T47D (cell line): ENCODE measurements around the gene ENDOD1.

ENCODE experiments used
- DNase-seq, 2 experiments: peaks; one replicate each; pipeline versions ENCODE4 v3.0.0 to v3.0.0-alpha.2; 2011 to 2012; ENCODE audit warnings: low read depth in 1 of 2, low spot score in 1 of 2
- JUND ChIP-seq: IDR thresholded peaks from 2 replicates; pipeline ENCODE4 v1.6.1; 2012; ENCODE audit warnings: low read depth
- in situ Hi-C: cut with HindIII; loops from 2 replicates; pipeline ENCODE4 v1.10.0; 2016; ENCODE audit warnings: low sequenced_read_pairs, low pct_unique_long_range_greater_than_20kb

Gene ENDOD1

DNA sequence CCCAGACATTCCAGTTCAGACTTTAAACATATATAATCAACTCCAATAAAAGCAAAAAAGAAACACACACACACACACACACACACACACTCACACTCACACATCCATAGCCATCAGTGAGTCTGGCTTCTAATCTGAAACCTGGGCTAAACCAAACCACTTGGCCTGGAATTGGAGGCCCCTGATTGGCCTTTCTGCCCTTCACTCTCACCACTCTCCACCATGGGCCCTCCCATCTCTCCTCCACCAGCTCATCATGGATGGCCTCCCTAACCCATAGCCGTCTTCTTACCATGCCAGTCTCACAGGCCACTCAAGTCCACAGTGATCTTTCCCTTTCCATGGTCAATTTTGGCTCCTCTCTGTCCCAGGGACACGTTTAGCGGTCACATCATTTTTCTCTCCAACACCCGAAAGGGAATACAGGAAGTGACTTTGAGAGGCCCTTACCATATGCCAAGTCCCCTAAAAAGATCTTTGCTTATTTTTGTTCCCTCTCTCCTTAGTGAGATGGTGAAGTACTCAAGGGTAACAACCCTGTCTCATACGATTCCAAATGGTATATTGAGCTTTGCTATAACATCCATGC lies 66.6 kb downstream of the ENDOD1 start:
- no peak for TF ChIP-seq JUND
- no peak for DNase-seq
- in situ Hi-C loops = no loop called here

DNA sequence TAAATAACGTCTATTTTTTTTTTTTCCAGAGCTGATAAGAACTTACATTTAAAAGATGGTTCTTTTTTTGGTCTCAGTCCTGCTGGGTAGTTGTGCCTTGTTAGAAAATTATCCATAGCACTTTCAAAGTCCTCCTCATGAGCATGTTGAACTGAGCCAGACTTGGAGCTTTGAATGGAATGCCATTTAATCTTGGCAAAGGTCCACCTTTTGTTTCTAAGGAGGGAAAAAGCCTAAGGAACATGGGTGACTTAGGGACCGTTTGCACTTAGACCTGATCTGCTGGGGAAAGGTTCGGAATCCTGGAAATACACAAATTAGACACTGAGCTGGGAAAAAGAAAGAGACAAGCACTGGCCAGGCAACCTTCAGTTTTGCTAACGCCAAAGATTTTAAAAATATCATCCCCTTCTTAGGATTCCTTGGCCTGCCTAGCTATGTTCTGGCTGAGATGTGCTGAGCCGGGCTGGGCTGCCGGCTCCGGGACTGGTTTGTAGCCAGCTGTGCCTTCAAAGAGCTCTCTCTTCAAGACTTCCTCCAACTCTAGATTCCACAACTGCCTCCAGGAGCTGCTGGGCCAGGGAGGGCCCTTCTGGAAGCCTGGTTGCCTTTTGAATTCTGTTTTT lies 67.4 kb downstream of the ENDOD1 start:
- in situ Hi-C loops = no loop called here
- no peak for DNase-seq
- no peak for TF ChIP-seq JUND

DNA sequence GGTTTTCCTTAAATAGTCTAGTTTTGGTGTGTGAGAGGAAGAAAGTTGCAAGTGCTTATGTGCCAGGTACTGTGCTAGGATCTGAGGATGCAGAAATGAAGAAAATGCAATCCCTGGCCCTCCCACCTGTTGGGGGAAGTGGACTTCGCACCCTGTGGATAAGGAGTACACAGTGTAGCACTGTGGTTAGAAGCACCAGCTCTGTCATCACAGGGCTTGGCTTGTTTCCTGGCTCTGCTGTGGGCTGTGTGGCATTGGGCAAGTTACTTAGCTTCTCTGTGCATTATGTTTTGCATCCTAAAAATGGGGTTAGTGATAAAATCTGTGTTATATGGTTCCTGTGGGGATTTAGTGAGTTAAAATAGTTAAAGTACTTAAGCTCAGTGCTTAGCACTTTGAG lies 68.2 kb downstream of the ENDOD1 start:
- no peak for TF ChIP-seq JUND
- in situ Hi-C loops = no loop called here

DNA sequence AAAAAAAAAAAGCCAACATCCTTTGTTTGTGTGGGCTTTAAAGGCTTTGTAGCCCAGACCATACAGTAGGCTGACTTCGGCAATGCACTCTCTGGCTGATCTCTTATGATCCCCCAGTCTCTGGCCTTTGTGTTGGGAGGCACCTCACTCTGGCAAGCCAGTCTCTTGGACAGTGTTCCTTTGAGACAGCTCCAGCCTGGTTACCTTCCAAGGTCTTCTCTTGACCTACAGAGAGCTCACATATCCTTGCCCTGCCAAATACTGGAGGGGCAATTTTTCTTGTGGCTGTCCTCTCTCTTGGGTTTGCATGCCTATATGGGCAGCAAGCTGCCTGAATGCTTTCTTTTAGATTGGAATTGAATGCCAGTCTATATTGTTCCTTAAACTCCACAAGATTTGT lies 71.6 kb downstream of the ENDOD1 start:
- no peak for DNase-seq
- TF ChIP-seq JUND = no peak
- in situ Hi-C loops = no loop called here

More for the DNA sequence above, 68.2 kb downstream of the ENDOD1 start:
- DNase-seq = no peak

DNA sequence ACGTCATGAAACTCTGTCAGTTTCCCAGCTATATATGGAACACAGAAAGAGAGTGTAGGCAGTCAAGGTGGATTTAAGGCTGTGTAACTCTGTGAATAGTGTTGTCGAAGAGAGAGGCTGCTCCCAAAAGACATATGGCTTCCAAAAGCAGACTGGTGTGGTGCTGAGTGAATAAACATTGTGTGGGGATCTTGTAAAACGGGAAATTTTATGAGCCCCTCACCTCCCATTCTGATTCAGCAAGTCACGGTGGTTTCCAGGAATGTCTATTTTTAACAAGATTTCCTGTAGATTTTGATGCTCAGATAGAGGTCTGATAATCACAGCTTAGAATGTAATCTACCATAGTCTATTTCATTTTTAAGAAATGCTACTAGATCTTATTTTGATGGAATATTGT lies 73.5 kb downstream of the ENDOD1 start:
- in situ Hi-C loops = no loop called here
- no peak for DNase-seq
- no peak for TF ChIP-seq JUND

DNA sequence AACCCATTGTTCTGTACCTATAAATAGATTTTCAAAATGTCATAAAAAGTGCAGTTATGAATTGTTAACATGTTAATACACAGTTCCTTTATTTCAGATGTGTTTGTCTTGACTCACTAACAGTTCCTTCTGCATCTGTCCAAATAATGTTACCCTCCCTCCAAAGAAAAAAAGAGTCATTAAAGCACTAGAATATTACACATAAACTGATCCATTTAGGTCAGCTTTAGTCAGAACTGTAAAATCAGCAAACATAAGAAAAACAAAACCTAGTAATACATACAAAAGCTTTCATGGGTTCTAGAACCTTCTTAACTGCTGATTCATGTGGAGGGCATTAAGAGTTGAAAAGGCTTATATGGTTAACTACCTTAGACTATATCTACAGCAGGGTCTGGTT lies 76.0 kb downstream of the ENDOD1 start:
- DNase-seq = no peak
- in situ Hi-C loops = no loop called here
- TF ChIP-seq JUND = no peak

DNA sequence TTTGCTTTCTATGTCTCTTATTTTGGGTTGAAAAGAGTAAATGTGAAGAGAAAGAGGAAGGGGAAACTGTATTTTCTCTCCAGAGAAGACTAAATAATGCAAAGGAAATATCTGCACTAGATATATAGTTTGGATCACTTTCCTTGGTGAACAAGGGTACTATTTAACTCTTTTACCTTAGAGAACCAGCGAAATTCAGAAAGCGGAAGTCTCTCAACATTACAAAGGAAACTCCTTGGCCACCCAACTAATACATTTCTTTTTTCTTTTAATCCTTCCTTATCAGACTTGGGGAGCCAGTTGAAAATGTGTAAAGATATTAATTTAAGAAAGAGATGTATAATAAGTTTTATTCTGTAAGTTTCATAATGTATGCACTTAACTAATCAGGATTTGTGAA lies 77.1 kb downstream of the ENDOD1 start:
- in situ Hi-C loops = no loop called here
- no peak for DNase-seq
- TF ChIP-seq JUND = no peak

DNA sequence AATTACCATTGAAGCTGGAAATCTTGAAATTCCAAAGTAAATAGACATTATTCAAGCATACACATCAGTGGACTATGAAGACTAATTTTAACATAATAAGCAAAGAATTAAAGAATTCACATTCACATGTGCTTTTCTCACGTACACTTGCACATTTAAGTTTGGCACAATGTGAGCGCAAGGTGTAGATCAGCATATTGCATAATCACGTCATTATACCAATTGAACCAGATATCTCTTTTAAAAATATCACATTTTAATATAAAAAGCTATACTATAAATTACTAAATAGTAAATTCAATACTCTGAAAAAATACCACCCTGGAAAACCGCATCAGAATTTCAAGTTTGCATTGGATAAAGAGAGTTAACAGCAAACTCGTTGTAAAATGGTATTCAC lies 80.6 kb downstream of the ENDOD1 start:
- in situ Hi-C loops = no loop called here
- TF ChIP-seq JUND = no peak
- no peak for DNase-seq

DNA sequence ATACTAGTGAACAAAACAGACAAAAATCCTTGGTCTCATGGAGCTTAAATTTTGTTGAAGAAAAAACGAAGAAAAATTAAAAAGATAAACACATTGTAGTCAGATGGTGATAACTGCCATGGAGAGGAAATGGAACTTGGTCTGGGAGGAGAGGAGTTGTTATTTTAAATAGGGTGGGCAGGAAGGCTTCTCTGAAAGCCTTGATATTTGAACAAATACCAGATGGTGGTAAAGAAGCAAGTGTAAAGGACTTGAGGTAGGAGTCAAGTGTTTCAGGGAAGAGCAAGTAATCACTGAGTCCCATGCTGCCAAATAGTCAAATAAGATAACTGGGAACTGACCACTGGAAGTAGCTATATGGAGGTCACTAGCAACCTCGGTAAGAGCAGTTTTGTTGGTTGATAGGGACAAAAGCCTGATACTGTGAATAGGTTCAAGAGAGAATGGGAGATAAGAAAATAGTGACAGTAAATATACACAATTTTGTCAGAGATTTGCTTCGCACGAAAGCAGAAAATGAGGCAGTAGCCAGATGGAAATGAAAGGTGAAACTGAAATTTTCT lies 86.3 kb downstream of the ENDOD1 start:
- TF ChIP-seq JUND = no peak
- in situ Hi-C loops = no loop called here
- DNase-seq = no peak
